Measurements from ENCODE around the gene GDI1. TPM values are rescaled to one million over a fixed set of nuclear protein-coding genes. Genes with fewer than 3 reads are reported as not detected.

Gene GDI1
- total RNA-seq, 4 donors from 2014 or later, result 65.2 to 278 (median 117) TPM

- Histone ChIP-seq H3K4me3 (peak within 1 kb of the TSS; percentile 66 to 72 (median 70)), H3K27me3 (no peaks in the 10 kb centered on the region), H3K27ac (peak within 1 kb of the TSS; percentile 54 to 87 (median 75)), H3K4me1 (peaks cover 0 to 3% (median 2%) of the 10 kb centered on the region in 4 donors), H3K9me3 (no peaks in the 10 kb centered on the region), H3K36me3 (no peaks in the 10 kb centered on the region)
- TF ChIP-seq POLR2A (IDR thresholded peaks at IDR 0.05), result peak in 1 of 2 donors; percentile 86
- no peak for TF ChIP-seq CTCF (IDR thresholded peaks at IDR 0.05)
- peak; percentile 61 to 74 (median 62) for DNase-seq
Measured at GRCh38 chrX:154458116-154458953, 21.4 kb downstream of the GDI1 start, which contains the start of gene PLXNA3. Gene PLXNA3 (plus strand): TSS chrX:154458281. CDS start chrX:154460184, 1,903 bp downstream.

- H3K4me3 ChIP-seq, result peak overlapping the region; percentile 66 to 72 (median 70)
- H3K36me3 ChIP-seq, result no peaks in the 10 kb centered on the region
- H3K27me3 ChIP-seq, result no peaks in the 10 kb centered on the region
- H3K4me1 ChIP-seq, result peaks cover 0 to 3% (median 2%) of the 10 kb centered on the region in 4 donors
- peak overlapping the region in 3 of 4 donors; percentile 72 to 87 (median 78) for H3K27ac ChIP-seq
- no peaks in the 10 kb centered on the region for H3K9me3 ChIP-seq
- peak in 2 of 3 donors; percentile 63 to 66 for DNase-seq
- TF ChIP-seq POLR2A (IDR thresholded peaks at IDR 0.05) (no peak), CTCF (IDR thresholded peaks at IDR 0.05) (no peak)
Measured at GRCh38 chrX:154458954-154459778, 22.2 kb downstream of the GDI1 start.

GRCh38 chrX:154459832-154460231, 22.9 kb downstream of the GDI1 start:
- Histone ChIP-seq H3K9me3 (no peaks in the 10 kb centered on the region), H3K27me3 (no peaks in the 10 kb centered on the region), H3K4me1 (peaks cover 0 to 3% (median 2%) of the 10 kb centered on the region in 4 donors), H3K27ac (peak overlapping the region in 1 of 4 donors; percentile 78), H3K36me3 (no peaks in the 10 kb centered on the region), H3K4me3 (no peak overlapping the region)
- no peak for TF ChIP-seq POLR2A (IDR thresholded peaks at IDR 0.05)
- TF ChIP-seq CTCF (IDR thresholded peaks at IDR 0.05), result no peak
- no peak for DNase-seq

- no peak overlapping the region for H3K4me3 ChIP-seq
- H3K9me3 ChIP-seq, result no peaks in the 10 kb centered on the region
- DNase-seq, result no peak
- no peaks in the 10 kb centered on the region for H3K36me3 ChIP-seq
- H3K4me1 ChIP-seq, result peaks cover 0 to 3% (median 2%) of the 10 kb centered on the region in 4 donors
- no peaks in the 10 kb centered on the region for H3K27me3 ChIP-seq
- no peak overlapping the region for H3K27ac ChIP-seq
- TF ChIP-seq CTCF (IDR thresholded peaks at IDR 0.05), result no peak
- no peak for TF ChIP-seq POLR2A (IDR thresholded peaks at IDR 0.05)
Measured at GRCh38 chrX:154460326-154460725, 23.4 kb downstream of the GDI1 start.

GRCh38 chrX:154462396-154462795, 25.4 kb downstream of the GDI1 start:
- no peaks in the 10 kb centered on the region for H3K9me3 ChIP-seq
- TF ChIP-seq CTCF (IDR thresholded peaks at IDR 0.05), result no peak
- no peak for TF ChIP-seq POLR2A (IDR thresholded peaks at IDR 0.05)
- H3K4me1 ChIP-seq, result peaks cover 0 to 3% (median 2%) of the 10 kb centered on the region in 4 donors
- H3K4me3 ChIP-seq, result no peak overlapping the region
- H3K27me3 ChIP-seq, result no peaks in the 10 kb centered on the region
- H3K27ac ChIP-seq, result no peak overlapping the region
- H3K36me3 ChIP-seq, result peaks cover 0 to 19% (median 0%) of the 10 kb centered on the region in 3 donors
- no peak for DNase-seq

Data from Peyer's patch (tissue), 4 donors.